HEK293T (cell line): ENCODE results near the gene ENHO.

ENCODE experiments used
- ARNT ChIP-seq: fragments of 450-650 bp; IDR thresholded peaks from 2 replicates; pipeline ENCODE4 v1.6.1; 2017; ENCODE audit warnings: mild to moderate bottlenecking
- ELF4 ChIP-seq: fragments of 450-650 bp; IDR thresholded peaks from 2 replicates; pipeline ENCODE4 v1.6.1; 2017; ENCODE audit warnings: antibody characterized with exemption
- FOXK2 ChIP-seq: fragments of 450-650 bp; IDR thresholded peaks from 2 replicates; pipeline ENCODE4 v1.6.1; 2016; ENCODE audit warnings: mild to moderate bottlenecking
- HDGF ChIP-seq: fragments of 450-650 bp; IDR thresholded peaks from 2 replicates; pipeline ENCODE4 v1.6.1; 2017; ENCODE audit warnings: antibody characterized with exemption, borderline replicate concordance
- LEF1 ChIP-seq: fragments of 450-650 bp; IDR thresholded peaks from 2 replicates; pipeline ENCODE4 v1.6.1; 2017; ENCODE audit warnings: mild to moderate bottlenecking, borderline replicate concordance
- SP1 ChIP-seq: fragments of 450-650 bp; IDR thresholded peaks from 2 replicates; pipeline ENCODE4 v1.6.1; 2017
- SUZ12 ChIP-seq: fragments of 450-650 bp; IDR thresholded peaks from 2 replicates; pipeline ENCODE4 v1.6.1; 2016; ENCODE audit warnings: mild to moderate bottlenecking
- TF ChIP-seq, protein P1 (sequence below): fragments of 450-650 bp; IDR thresholded peaks from 2 replicates; pipeline ENCODE4 v1.6.1; 2016

DNA sequence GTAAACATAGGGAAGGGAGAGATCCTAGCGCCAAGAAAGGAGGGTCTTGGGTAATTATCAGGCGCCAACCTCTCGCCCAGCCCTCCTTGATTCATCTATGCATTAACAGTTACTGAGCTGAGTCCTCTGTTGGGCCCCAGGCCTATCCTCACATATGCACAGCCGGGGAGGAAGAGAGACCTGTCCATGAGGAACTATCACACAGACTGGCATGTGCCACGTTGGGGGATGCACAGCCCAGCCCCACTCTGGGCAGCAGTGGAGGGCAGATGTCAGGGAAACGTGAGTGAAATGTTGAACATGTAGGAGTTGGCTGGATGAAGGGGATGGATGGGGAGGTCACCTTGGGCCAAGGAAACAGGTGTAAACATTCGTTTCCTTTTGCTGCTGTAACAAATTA, 18.8 kb upstream of the ENHO start:
- TF ChIP-seq HDGF (no peak), FOXK2 (no peak), ELF4 (no peak), ARNT (no peak), SUZ12 (no peak), SP1 (no peak), LEF1 (no peak)
- TF ChIP-seq, protein P1, sequence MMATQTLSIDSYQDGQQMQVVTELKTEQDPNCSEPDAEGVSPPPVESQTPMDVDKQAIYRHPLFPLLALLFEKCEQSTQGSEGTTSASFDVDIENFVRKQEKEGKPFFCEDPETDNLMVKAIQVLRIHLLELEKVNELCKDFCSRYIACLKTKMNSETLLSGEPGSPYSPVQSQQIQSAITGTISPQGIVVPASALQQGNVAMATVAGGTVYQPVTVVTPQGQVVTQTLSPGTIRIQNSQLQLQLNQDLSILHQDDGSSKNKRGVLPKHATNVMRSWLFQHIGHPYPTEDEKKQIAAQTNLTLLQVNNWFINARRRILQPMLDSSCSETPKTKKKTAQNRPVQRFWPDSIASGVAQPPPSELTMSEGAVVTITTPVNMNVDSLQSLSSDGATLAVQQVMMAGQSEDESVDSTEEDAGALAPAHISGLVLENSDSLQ: no peak
